ENCODE data around the gene WNK2.

Gene WNK2

GRCh38 chr9:93295031-93295430 lies 111.1 kb downstream of the WNK2 start:
- no peak for DNase-seq (ENCODE audit: low read depth in 2 of 2)

- no peak for DNase-seq (ENCODE audit: low read depth in 2 of 2)
Measured at GRCh38 chr9:93295456-93296076, 111.6 kb downstream of the WNK2 start.

- no peak for DNase-seq (ENCODE audit: low read depth in 2 of 2)
Measured at GRCh38 chr9:93296889-93297480, 113.0 kb downstream of the WNK2 start.

- no peak for DNase-seq (ENCODE audit: low read depth in 2 of 2)
Measured at GRCh38 chr9:93297659-93298497, 113.9 kb downstream of the WNK2 start.

GRCh38 chr9:93298498-93299417 lies 114.8 kb downstream of the WNK2 start:
- DNase-seq (ENCODE audit: low read depth in 2 of 2) = no peak

- DNase-seq (ENCODE audit: low read depth in 2 of 2) = no peak
Measured at GRCh38 chr9:93299418-93300174, 115.7 kb downstream of the WNK2 start.

GRCh38 chr9:93300175-93300572 lies 116.2 kb downstream of the WNK2 start:
- no peak for DNase-seq (ENCODE audit: low read depth in 2 of 2)

GRCh38 chr9:93300585-93301081 lies 116.7 kb downstream of the WNK2 start:
- DNase-seq (ENCODE audit: low read depth in 2 of 2) = no peak

- no peak for DNase-seq (ENCODE audit: low read depth in 2 of 2)
Measured at GRCh38 chr9:93301291-93301811, 117.4 kb downstream of the WNK2 start.

GRCh38 chr9:93301911-93302541 lies 118.1 kb downstream of the WNK2 start:
- no peak for DNase-seq (ENCODE audit: low read depth in 2 of 2)

- DNase-seq (ENCODE audit: low read depth in 2 of 2) = peak; percentile 37 to 49
Measured at GRCh38 chr9:93302586-93303257, 118.8 kb downstream of the WNK2 start.

GRCh38 chr9:93303258-93303771 lies 119.4 kb downstream of the WNK2 start:
- DNase-seq (ENCODE audit: low read depth in 2 of 2) = no peak

- DNase-seq (ENCODE audit: low read depth in 2 of 2) = no peak
Measured at GRCh38 chr9:93303806-93304573, 120.1 kb downstream of the WNK2 start.

GRCh38 chr9:93304574-93305496 lies 120.9 kb downstream of the WNK2 start:
- no peak for DNase-seq (ENCODE audit: low read depth in 2 of 2)

GRCh38 chr9:93305497-93306020 lies 121.6 kb downstream of the WNK2 start:
- no peak for DNase-seq (ENCODE audit: low read depth in 2 of 2)

- DNase-seq (ENCODE audit: low read depth in 2 of 2) = no peak
Measured at GRCh38 chr9:93306081-93306480, 122.1 kb downstream of the WNK2 start.

- no peak for DNase-seq (ENCODE audit: low read depth in 2 of 2)
Measured at GRCh38 chr9:93306579-93307091, 122.7 kb downstream of the WNK2 start.

All from stimulated activated CD4-positive, alpha-beta T cell treated with anti-CD3 and anti-CD28 coated beads, Interleukin-1b, Interleukin-23, amount 100 ng/mL, for 4 hours (primary cell).